HEK293 (cell line): Measurements from ENCODE around the gene MKRN1.

Experiments used
- KLF9 ChIP-seq: fragments of 450-650 bp; formaldehyde crosslinking; IDR thresholded peaks from 2 replicates; pipeline ENCODE4 v1.5.1; 2016; ENCODE audit warnings: missing biosample characterization, missing genetic modification characterization, low read depth
- TCF7L2 ChIP-seq: IDR thresholded peaks from 2 replicates; pipeline ENCODE4 v1.6.1; 2011; ENCODE audit warnings: low read depth, mild to moderate bottlenecking, inconsistent platforms, low read length, moderate library complexity, borderline replicate concordance
- TRIM28 ChIP-seq: IDR thresholded peaks from 2 replicates; pipeline ENCODE4 v1.6.1; 2011; ENCODE audit warnings: low read length, control low read depth, borderline replicate concordance
- ZNF157 ChIP-seq: fragments of 450-650 bp; formaldehyde crosslinking; IDR thresholded peaks from 2 replicates; pipeline ENCODE4 v1.5.1; 2016; ENCODE audit warnings: missing biosample characterization, missing genetic modification characterization
- ZNF274 ChIP-seq, 2 experiments: fragments of 200-500 bp in 1 of 2; fragments of 450-650 bp in 1 of 2; sonication (Bioruptor generic) in 1 of 2; formaldehyde crosslinking in 1 of 2; IDR thresholded peaks; 2 replicates each; pipeline versions ENCODE4 v1.5.1 to v1.6.1; 2014 to 2016; ENCODE audit warnings: borderline replicate concordance in 1 of 2, inconsistent platforms in 1 of 2, low read length in 1 of 2, missing biosample characterization in 1 of 2, missing genetic modification characterization in 1 of 2
- TF ChIP-seq, protein P1 (sequence below): fragments of 450-650 bp; formaldehyde crosslinking; IDR thresholded peaks from 2 replicates; pipeline ENCODE4 v1.5.1; 2016; ENCODE audit warnings: missing biosample characterization, missing genetic modification characterization
- TF ChIP-seq, protein P2 (sequence below): fragments of 450-650 bp; formaldehyde crosslinking; IDR thresholded peaks from 2 replicates; pipeline ENCODE4 v1.5.1; 2016; ENCODE audit warnings: missing biosample characterization, missing genetic modification characterization
- TF ChIP-seq, protein P3 (sequence below): fragments of 450-650 bp; formaldehyde crosslinking; IDR thresholded peaks from 2 replicates; pipeline ENCODE4 v1.5.1; 2017; ENCODE audit warnings: missing biosample characterization, missing genetic modification characterization
- TF ChIP-seq, protein P4 (sequence below): fragments of 450-650 bp; formaldehyde crosslinking; IDR thresholded peaks from 2 replicates; pipeline ENCODE4 v1.5.1; 2017; ENCODE audit warnings: missing biosample characterization, missing genetic modification characterization

DNA sequence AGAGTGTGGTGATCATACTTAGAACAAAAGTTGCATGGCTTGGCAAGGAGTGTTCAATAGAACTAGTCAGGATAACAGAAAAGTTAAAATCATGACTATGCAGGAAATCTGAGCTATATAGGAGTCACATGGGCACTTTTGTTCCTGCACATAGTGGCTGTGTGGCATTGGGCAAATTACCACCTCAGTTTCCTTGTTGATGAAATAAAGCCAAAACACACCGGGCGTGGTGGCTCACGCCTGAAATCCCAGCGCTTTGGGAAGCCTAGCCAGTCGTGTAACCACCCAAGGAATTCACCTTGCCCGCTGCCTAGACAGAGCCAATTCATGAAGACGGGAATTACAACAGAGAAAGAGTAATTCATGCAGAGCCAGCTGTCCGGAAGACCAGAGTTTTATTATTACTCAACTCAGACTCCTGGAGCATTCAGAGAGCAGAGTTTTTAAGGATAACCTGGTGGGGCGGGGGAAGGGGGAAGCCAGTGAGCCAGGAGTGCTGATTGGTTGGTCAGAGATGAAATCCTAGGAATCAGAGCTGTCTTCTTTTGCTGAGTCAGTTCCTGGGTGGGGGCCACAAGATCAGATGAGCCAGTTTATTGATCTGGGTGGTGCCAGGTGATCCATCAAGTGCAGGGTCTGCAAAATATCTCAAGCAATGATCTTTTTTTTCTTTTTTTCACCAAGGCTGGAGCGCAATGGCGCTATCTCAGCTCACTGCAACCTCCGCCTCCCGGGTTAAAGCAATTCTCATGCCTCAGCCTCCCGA lies 6.4 kb upstream of the MKRN1 start:
- TF ChIP-seq KLF9 (tag by site-specific recombination) (no peak), ZNF274 (IDR thresholded peaks at IDR 0.05; ENCODE audit: low read length) (no peak), ZNF274 (tag by site-specific recombination; IDR thresholded peaks at IDR 0.05; ENCODE audit: borderline replicate concordance) (no peak), ZNF157 (no peak), TRIM28 (0 out of 2 replicates have a peak, but pooled peaks have one; percentile 12), TCF7L2 (no peak)
- TF ChIP-seq, protein P1, sequence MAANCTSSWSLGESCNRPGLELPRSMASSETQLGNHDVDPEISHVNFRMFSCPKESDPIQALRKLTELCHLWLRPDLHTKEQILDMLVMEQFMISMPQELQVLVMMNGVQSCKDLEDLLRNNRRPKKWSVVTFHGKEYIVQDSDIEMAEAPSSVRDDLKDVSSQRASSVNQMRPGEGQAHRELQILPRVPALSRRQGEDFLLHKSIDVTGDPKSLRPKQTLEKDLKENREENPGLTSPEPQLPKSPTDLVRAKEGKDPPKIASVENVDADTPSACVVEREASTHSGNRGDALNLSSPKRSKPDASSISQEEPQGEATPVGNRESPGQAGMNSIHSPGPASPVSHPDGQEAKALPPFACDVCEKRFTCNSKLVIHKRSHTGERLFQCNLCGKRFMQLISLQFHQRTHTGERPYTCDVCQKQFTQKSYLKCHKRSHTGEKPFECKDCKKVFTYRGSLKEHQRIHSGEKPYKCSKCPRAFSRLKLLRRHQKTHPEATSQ (tag by site-specific recombination), result no peak
- TF ChIP-seq, protein P2, sequence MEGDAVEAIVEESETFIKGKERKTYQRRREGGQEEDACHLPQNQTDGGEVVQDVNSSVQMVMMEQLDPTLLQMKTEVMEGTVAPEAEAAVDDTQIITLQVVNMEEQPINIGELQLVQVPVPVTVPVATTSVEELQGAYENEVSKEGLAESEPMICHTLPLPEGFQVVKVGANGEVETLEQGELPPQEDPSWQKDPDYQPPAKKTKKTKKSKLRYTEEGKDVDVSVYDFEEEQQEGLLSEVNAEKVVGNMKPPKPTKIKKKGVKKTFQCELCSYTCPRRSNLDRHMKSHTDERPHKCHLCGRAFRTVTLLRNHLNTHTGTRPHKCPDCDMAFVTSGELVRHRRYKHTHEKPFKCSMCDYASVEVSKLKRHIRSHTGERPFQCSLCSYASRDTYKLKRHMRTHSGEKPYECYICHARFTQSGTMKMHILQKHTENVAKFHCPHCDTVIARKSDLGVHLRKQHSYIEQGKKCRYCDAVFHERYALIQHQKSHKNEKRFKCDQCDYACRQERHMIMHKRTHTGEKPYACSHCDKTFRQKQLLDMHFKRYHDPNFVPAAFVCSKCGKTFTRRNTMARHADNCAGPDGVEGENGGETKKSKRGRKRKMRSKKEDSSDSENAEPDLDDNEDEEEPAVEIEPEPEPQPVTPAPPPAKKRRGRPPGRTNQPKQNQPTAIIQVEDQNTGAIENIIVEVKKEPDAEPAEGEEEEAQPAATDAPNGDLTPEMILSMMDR (tag by site-specific recombination), result no peak
- TF ChIP-seq, protein P3, sequence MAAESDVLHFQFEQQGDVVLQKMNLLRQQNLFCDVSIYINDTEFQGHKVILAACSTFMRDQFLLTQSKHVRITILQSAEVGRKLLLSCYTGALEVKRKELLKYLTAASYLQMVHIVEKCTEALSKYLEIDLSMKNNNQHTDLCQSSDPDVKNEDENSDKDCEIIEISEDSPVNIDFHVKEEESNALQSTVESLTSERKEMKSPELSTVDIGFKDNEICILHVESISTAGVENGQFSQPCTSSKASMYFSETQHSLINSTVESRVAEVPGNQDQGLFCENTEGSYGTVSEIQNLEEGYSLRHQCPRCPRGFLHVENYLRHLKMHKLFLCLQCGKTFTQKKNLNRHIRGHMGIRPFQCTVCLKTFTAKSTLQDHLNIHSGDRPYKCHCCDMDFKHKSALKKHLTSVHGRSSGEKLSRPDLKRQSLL (tag by site-specific recombination), result no peak
- TF ChIP-seq, protein P4, sequence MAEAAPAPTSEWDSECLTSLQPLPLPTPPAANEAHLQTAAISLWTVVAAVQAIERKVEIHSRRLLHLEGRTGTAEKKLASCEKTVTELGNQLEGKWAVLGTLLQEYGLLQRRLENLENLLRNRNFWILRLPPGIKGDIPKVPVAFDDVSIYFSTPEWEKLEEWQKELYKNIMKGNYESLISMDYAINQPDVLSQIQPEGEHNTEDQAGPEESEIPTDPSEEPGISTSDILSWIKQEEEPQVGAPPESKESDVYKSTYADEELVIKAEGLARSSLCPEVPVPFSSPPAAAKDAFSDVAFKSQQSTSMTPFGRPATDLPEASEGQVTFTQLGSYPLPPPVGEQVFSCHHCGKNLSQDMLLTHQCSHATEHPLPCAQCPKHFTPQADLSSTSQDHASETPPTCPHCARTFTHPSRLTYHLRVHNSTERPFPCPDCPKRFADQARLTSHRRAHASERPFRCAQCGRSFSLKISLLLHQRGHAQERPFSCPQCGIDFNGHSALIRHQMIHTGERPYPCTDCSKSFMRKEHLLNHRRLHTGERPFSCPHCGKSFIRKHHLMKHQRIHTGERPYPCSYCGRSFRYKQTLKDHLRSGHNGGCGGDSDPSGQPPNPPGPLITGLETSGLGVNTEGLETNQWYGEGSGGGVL (tag by site-specific recombination), result no peak
